ENCODE results near the gene ZDHHC7.
A peak's percentile ranks its signal among the peaks of the same experiment; 100 is the strongest.

DNA sequence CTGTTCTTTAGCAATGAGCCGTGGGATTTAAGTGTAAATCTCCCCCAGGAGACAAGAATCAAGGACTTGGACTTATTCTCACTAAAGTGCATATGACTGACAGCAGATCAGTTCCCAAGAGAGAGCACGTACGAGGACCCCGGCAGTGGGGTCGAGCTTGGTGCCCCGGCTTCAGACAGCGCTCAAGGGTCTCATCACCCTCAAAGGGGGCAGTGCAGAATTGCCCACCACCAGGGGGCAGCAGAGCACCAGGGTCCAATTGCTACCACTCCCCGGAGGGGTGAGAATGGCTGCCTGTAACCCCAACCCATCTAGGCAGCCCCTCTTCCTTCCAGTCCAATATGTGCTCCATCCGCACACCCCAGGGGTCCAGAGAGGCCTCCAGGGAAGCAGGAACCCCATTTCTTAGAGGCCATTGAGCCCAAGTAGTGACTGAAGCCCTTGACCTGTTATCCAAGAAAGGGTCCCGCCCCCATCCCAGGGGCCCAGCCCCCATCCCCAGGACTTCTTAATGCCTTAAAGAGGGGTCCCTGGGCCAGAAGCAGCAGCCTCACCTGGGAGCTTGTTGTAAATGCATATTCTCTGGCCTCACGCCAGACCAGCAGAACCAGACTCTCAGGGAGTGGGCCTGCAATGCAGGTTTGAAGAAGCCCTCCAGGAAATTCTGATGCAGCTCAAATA, 86.1 kb downstream of the ZDHHC7 start:
- TF ChIP-seq NFATC3 (IDR thresholded peaks at IDR 0.05): no peak
- TF ChIP-seq ZSCAN29 (IDR thresholded peaks at IDR 0.05): no peak
- no peak for TF ChIP-seq TBL1XR1 (IDR thresholded peaks at IDR 0.05; ENCODE audit: low read length in 2 of 2)
- 0 out of 2 replicates have a peak, but pooled peaks have one; percentile 36 for TF ChIP-seq ZKSCAN1 (IDR thresholded peaks at IDR 0.05; ENCODE audit: low read depth, low read length)

Measured in K562 (cell line).